Loucy (cell line): ENCODE data around the gene TMEM132C.

Experiments
- H2AFZ ChIP-seq: fragments of 200-600 bp; sonication (generic); 2 replicates; pipeline ENCODE4 v1.6.0; 2016; ENCODE audit warnings: antibody characterized with exemption, mild to moderate bottlenecking, low read length, moderate library complexity
- H3F3A ChIP-seq: fragments of 200-600 bp; 2 replicates; pipeline ENCODE4 v1.6.0; 2016; ENCODE audit warnings: antibody characterized with exemption, low read depth, mild to moderate bottlenecking
- H3K27me3 ChIP-seq: fragments of 200-600 bp; sonication (generic); 2 replicates; pipeline ENCODE4 v1.6.1; 2014; ENCODE audit warnings: low read length, mild to moderate bottlenecking; ENCODE audit not compliant: insufficient read depth, poor library complexity, severe bottlenecking
- H3K36me3 ChIP-seq: fragments of 200-600 bp; sonication (generic); 2 replicates; pipeline ENCODE4 v1.6.1; 2016; ENCODE audit warnings: low read length; ENCODE audit not compliant: insufficient read depth
- H3K4me1 ChIP-seq: fragments of 200-600 bp; sonication (generic); 2 replicates; pipeline ENCODE4 v1.5.1; 2014; ENCODE audit warnings: low read length, mild to moderate bottlenecking; ENCODE audit not compliant: insufficient read depth, poor library complexity, severe bottlenecking
- H3K4me2 ChIP-seq: fragments of 200-600 bp; sonication (generic); 2 replicates; pipeline ENCODE4 v1.6.0; 2014; ENCODE audit warnings: antibody characterized with exemption, low read length, low read depth, mild to moderate bottlenecking; ENCODE audit not compliant: poor library complexity, severe bottlenecking
- H3K4me3 ChIP-seq: fragments of 200-600 bp; sonication (generic); 2 replicates; pipeline ENCODE4 v1.5.1; 2014; ENCODE audit warnings: low read length, mild to moderate bottlenecking, mixed read lengths; ENCODE audit not compliant: poor library complexity, severe bottlenecking
- H3K79me2 ChIP-seq: fragments of 200-600 bp; sonication (generic); 2 replicates; pipeline ENCODE4 v1.6.1; 2014; ENCODE audit warnings: low read length; ENCODE audit not compliant: insufficient read depth
- H3K9ac ChIP-seq: fragments of 200-600 bp; sonication (generic); 2 replicates; pipeline ENCODE4 v1.6.0; 2014; ENCODE audit warnings: mild to moderate bottlenecking, low read depth, low read length, moderate library complexity; ENCODE audit not compliant: poor library complexity, severe bottlenecking
- H3K9me2 ChIP-seq: fragments of 200-600 bp; sonication (generic); replicated peaks from 2 replicates; pipeline ENCODE4 v1.6.1; 2016; ENCODE audit warnings: low read depth, low read length, mixed read lengths
- H3K9me3 ChIP-seq: fragments of 200-600 bp; sonication (generic); 2 replicates; pipeline ENCODE4 v1.6.1; 2014; ENCODE audit warnings: mild to moderate bottlenecking, antibody characterized with exemption, low read length, low read depth; ENCODE audit not compliant: insufficient read depth
- H4K20me1 ChIP-seq: fragments of 200-600 bp; sonication (generic); 2 replicates; pipeline ENCODE4 v1.6.0; 2014; ENCODE audit warnings: antibody characterized with exemption, low read length, mild to moderate bottlenecking; ENCODE audit not compliant: insufficient read depth, poor library complexity, severe bottlenecking
- EZH2phosphoT487 ChIP-seq: fragments of 200-600 bp; IDR thresholded peaks from 2 replicates; pipeline ENCODE4 v1.6.1; 2018; ENCODE audit warnings: antibody characterized with exemption, mild to moderate bottlenecking, moderate library complexity, borderline replicate concordance
- TF ChIP-seq, protein P1 (sequence below): fragments of 200-600 bp; sonication (generic); conservative IDR thresholded peaks from 2 replicates; pipeline ENCODE4 v1.5.1; 2014; ENCODE audit warnings: mild to moderate bottlenecking, antibody characterized with exemption, low read length

TMEM132C gene

DNA sequence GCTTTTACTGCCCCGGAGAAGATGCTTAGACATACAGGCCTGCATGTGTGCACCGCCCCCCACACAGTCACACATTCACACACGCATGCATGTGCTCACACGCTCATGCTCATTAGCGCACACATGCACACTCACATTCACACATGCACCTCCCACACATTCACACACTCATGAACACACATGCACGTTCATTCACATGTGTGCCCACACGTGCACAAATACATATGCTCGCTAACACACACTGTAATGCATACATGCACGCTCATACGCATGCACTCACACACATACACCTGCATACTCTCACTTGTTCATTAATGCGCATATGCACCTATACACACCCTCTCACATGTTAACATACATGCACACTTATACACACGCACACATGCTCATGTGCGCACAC, 21.9 kb downstream of the TMEM132C start:
- no peaks in the 10 kb centered on the region for H3K27me3 ChIP-seq
- H3K79me2 ChIP-seq, result no peaks in the 10 kb centered on the region
- no peak for TF ChIP-seq EZH2phosphoT487
- TF ChIP-seq, protein P1, sequence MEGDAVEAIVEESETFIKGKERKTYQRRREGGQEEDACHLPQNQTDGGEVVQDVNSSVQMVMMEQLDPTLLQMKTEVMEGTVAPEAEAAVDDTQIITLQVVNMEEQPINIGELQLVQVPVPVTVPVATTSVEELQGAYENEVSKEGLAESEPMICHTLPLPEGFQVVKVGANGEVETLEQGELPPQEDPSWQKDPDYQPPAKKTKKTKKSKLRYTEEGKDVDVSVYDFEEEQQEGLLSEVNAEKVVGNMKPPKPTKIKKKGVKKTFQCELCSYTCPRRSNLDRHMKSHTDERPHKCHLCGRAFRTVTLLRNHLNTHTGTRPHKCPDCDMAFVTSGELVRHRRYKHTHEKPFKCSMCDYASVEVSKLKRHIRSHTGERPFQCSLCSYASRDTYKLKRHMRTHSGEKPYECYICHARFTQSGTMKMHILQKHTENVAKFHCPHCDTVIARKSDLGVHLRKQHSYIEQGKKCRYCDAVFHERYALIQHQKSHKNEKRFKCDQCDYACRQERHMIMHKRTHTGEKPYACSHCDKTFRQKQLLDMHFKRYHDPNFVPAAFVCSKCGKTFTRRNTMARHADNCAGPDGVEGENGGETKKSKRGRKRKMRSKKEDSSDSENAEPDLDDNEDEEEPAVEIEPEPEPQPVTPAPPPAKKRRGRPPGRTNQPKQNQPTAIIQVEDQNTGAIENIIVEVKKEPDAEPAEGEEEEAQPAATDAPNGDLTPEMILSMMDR, result no peak
- H3K4me1 ChIP-seq, result no peaks in the 10 kb centered on the region
- no peaks in the 10 kb centered on the region for H3F3A ChIP-seq
- H3K4me3 ChIP-seq, result no peak overlapping the region
- no peaks in the 10 kb centered on the region for H3K9me2 ChIP-seq
- H3K9ac ChIP-seq, result no peak overlapping the region
- no peaks in the 10 kb centered on the region for H3K36me3 ChIP-seq
- H2AFZ ChIP-seq, result no peak overlapping the region
- H3K4me2 ChIP-seq, result no peak overlapping the region
- 0 out of 2 replicates have a peak, but pooled peaks cover 2% of the 10 kb centered on the region for H3K9me3 ChIP-seq
- H4K20me1 ChIP-seq, result no peaks in the 10 kb centered on the region

DNA sequence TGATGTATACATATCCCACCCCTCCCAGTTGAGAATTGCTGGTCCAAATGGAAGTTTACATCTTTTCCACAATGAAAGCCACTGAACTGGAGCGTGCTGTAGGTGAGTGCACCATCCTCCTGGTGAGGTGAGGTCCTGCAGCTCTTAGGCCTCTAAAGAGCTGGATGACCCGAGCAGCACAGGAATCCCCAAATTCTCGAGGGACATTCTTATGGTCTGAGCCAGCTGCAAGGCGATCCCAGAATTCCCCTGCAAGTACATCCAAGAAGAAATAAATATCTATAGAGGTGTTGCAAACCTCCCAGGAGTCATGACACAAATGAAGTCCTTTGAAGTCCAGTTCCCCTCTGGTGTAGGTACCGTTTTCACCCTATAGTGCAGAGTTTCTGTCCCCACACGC, 24.0 kb downstream of the TMEM132C start:
- Histone ChIP-seq H3K79me2 (no peaks in the 10 kb centered on the region), H3K9ac (no peak overlapping the region), H3K27me3 (no peaks in the 10 kb centered on the region)

DNA sequence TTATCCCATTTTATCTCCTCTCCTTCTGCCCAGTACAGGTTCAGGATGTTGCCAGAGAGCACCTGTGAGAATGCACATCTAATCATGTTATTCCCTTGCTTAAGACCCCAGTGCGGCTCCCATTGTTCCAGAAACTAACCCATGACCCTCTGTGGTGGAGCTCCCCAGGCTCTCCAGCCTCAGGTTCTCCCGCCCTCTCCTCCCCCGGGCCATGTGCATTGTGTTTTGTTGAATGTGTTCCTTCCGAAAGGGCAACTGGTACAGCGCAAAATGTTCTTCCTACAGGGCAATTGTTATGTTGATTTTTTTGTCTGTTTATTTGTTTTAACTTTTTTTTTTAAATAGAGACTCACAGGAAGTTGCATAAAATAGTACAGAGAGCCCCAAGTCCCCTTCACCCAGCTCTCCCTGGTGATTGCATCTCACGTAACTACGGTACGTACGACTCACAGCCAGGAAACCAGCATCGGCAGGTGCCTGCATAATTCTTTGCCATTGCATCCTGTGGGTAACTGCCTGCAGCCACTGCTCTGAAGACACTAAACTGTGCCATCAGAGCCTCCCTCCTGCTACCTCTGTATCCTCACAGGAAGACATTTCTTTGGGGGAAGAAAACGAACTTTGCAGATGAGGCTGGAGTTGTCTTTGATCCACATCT, 31.2 kb downstream of the TMEM132C start:
- H3K9ac ChIP-seq, result peak overlapping the region; percentile 39
- no peak overlapping the region for H3K4me3 ChIP-seq
- H3K36me3 ChIP-seq, result no peaks in the 10 kb centered on the region
- no peaks in the 10 kb centered on the region for H3K27me3 ChIP-seq
- no peak overlapping the region for H2AFZ ChIP-seq
- no peaks in the 10 kb centered on the region for H3K79me2 ChIP-seq
- no peaks in the 10 kb centered on the region for H3K9me2 ChIP-seq
- H3F3A ChIP-seq, result no peaks in the 10 kb centered on the region
- peaks cover 6% of the 10 kb centered on the region for H3K4me1 ChIP-seq
- peaks cover 3% of the 10 kb centered on the region; the same call in 1 of the 2 replicates for H3K9me3 ChIP-seq
- H3K4me2 ChIP-seq, result peak overlapping the region; percentile 42
- H4K20me1 ChIP-seq, result no peaks in the 10 kb centered on the region
- TF ChIP-seq, protein P1, result no peak
- TF ChIP-seq EZH2phosphoT487, result no peak

More for the DNA sequence above, 24.0 kb downstream of the TMEM132C start:
- H3K4me3 ChIP-seq, result no peak overlapping the region
- TF ChIP-seq EZH2phosphoT487, result no peak
- TF ChIP-seq, protein P1, result no peak
- no peaks in the 10 kb centered on the region for H3K9me2 ChIP-seq
- no peak overlapping the region for H2AFZ ChIP-seq
- peaks cover 3% of the 10 kb centered on the region for H3K4me1 ChIP-seq
- H3K9me3 ChIP-seq, result 0 out of 2 replicates have a peak, but pooled peaks cover 2% of the 10 kb centered on the region
- no peaks in the 10 kb centered on the region for H4K20me1 ChIP-seq
- no peaks in the 10 kb centered on the region for H3K36me3 ChIP-seq
- H3F3A ChIP-seq, result no peaks in the 10 kb centered on the region
- H3K4me2 ChIP-seq, result no peak overlapping the region
